Endodermal cell (in vitro differentiated cells): Measurements from ENCODE around the gene LSAMP. TPM values are rescaled to one million over a fixed set of nuclear protein-coding genes. Genes with fewer than 3 reads are reported as not detected.

ENCODE experiments used
- DNase-seq: peaks from one replicate; pipeline ENCODE4 v3.0.0-alpha.2; 2017
- H3K27ac ChIP-seq: 2 replicates; pipeline ENCODE4 v1.5.1; 2013; ENCODE audit warnings: mild to moderate bottlenecking, low read depth, low read length, moderate library complexity
- H3K27me3 ChIP-seq: 2 replicates; pipeline ENCODE4 v1.6.1; 2013; ENCODE audit warnings: mild to moderate bottlenecking, low read length, moderate library complexity; ENCODE audit not compliant: insufficient read depth, control insufficient read depth, poor library complexity, severe bottlenecking
- H3K36me3 ChIP-seq: 2 replicates; pipeline ENCODE4 v1.7.0; 2013; ENCODE audit warnings: mild to moderate bottlenecking, low read length, moderate library complexity; ENCODE audit not compliant: control insufficient read depth, insufficient read depth
- H3K4me1 ChIP-seq: one replicate; pipeline ENCODE4 v1.7.0; 2013; ENCODE audit warnings: low read length; ENCODE audit not compliant: control insufficient read depth, insufficient read depth
- H3K4me3 ChIP-seq: 2 replicates; pipeline ENCODE4 v1.5.1; 2013; ENCODE audit warnings: mild to moderate bottlenecking, low read length, moderate library complexity
- H3K9ac ChIP-seq: 2 replicates; pipeline ENCODE4 v1.6.1; 2013; ENCODE audit warnings: mild to moderate bottlenecking, low read length, moderate library complexity; ENCODE audit not compliant: poor library complexity, severe bottlenecking; ENCODE audit errors: extremely low read depth
- H3K9me3 ChIP-seq: 2 replicates; pipeline ENCODE4 v1.6.1; 2013; ENCODE audit warnings: mild to moderate bottlenecking, low read length, moderate library complexity; ENCODE audit not compliant: control insufficient read depth
- H3K27ac Mint-ChIP-seq: 2 replicates; pipeline ENCODE4 v1.8.0; 2020; ENCODE audit warnings: mixed read lengths
- H3K27me3 Mint-ChIP-seq: 2 replicates; pipeline ENCODE4 v1.8.0; 2021; ENCODE audit warnings: mild to moderate bottlenecking, mixed read lengths; ENCODE audit not compliant: insufficient read depth
- H3K36me3 Mint-ChIP-seq: 2 replicates; pipeline ENCODE4 v1.8.0; 2020; ENCODE audit warnings: low read depth, mixed read lengths
- H3K4me1 Mint-ChIP-seq: 2 replicates; pipeline ENCODE4 v1.8.0; 2020; ENCODE audit warnings: mixed read lengths
- H3K4me3 Mint-ChIP-seq: 2 replicates; pipeline ENCODE4 v1.8.0; 2020; ENCODE audit warnings: mild to moderate bottlenecking, moderate library complexity, mixed read lengths
- H3K9me3 Mint-ChIP-seq: 2 replicates; pipeline ENCODE4 v1.8.0; 2020; ENCODE audit warnings: mild to moderate bottlenecking, mixed read lengths
- WGBS, 2 experiments: methylation state at CpG; one replicate each; pipeline versions ENCODE4 v1.1.5 to v1.1.7; 2013; ENCODE audit warnings: missing lambda C conversion rate in 2 of 2, mixed read lengths in 1 of 2; ENCODE audit not compliant: insufficient coverage in 1 of 2, insufficient read length in 1 of 2; 5-methylcytosine and 5-hydroxymethylcytosine counted together
- total RNA-seq, 2 donors: library from RNA; stranded (reverse); fragmentation: NEBNext Ultra II Directional in 1 of 2; extraction: Animal tissue kit (Norgen Biotek cat#: 25700) in 1 of 2; gene quantifications; 2 replicates in 1 of 2; 3 replicates in 1 of 2; pipeline ENCODE4 v1.2.1, GENCODE V29; 2021
- TF ChIP-seq, protein P1 (sequence below): fragments of 200-600 bp; sonication (generic); conservative IDR thresholded peaks from 2 replicates; pipeline ENCODE4 v1.5.0; 2021; ENCODE audit warnings: antibody characterized with exemption, mild to moderate bottlenecking

LSAMP gene
- total RNA-seq, 2 donors from 2014 or later = 4.4 to 10.2 TPM

DNA sequence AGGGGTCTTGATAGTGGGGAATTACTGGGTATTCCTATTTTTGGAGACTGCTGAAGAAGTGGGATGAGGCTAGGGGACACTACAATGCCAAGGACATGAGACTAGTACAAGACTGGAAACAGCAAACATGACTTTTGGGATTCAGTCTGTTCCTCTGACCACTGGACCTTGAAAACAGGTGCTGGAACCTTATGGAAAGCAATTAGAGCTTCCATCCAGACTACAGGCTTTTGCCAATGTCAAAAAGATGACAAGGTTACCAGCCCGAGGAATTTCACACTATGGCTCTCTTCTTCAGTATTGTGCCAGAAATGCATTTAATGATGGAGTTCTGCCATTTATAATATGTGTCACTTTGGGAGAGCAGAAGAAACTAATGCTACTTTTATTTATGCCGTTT lies 539.4 kb downstream of the LSAMP start:
- Mint-ChIP-seq H3K27ac (no peak overlapping the region), H3K27me3 (no peaks in the 10 kb centered on the region), H3K9me3 (no peaks in the 10 kb centered on the region), H3K4me1 (no peaks in the 10 kb centered on the region), H3K4me3 (no peak overlapping the region), H3K36me3 (no peaks in the 10 kb centered on the region)
- no peaks in the 10 kb centered on the region for H3K4me1 ChIP-seq
- no peaks in the 10 kb centered on the region for H3K36me3 ChIP-seq
- TF ChIP-seq, protein P1, sequence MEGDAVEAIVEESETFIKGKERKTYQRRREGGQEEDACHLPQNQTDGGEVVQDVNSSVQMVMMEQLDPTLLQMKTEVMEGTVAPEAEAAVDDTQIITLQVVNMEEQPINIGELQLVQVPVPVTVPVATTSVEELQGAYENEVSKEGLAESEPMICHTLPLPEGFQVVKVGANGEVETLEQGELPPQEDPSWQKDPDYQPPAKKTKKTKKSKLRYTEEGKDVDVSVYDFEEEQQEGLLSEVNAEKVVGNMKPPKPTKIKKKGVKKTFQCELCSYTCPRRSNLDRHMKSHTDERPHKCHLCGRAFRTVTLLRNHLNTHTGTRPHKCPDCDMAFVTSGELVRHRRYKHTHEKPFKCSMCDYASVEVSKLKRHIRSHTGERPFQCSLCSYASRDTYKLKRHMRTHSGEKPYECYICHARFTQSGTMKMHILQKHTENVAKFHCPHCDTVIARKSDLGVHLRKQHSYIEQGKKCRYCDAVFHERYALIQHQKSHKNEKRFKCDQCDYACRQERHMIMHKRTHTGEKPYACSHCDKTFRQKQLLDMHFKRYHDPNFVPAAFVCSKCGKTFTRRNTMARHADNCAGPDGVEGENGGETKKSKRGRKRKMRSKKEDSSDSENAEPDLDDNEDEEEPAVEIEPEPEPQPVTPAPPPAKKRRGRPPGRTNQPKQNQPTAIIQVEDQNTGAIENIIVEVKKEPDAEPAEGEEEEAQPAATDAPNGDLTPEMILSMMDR = no peak
- no peaks in the 10 kb centered on the region for H3K27me3 ChIP-seq
- 97 to 100% methylated on average over 2 of the region's 2 CpGs for WGBS, 2 experiments
- no peak overlapping the region for H3K9ac ChIP-seq
- H3K4me3 ChIP-seq = no peak overlapping the region
- no peak for DNase-seq
- H3K9me3 ChIP-seq = no peaks in the 10 kb centered on the region
- no peak overlapping the region for H3K27ac ChIP-seq

DNA sequence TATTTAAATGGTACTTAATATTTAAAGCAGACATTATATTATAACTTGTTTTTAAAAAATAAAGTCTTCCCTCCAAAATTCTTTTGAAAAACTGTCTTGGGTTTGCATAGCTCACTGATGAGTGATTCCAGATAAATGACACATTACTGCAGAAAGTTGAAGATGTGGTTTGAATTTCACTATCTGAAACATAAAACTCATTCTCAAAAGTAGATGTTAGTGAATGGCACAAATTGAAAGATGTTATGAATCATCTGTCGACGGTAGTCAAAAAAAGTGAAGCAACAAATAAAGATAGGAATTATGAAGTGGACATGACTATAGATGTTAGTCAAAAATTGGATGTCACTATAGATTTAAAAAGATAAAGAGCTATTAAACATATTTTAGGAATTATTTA lies 541.4 kb downstream of the LSAMP start:
- Histone ChIP-seq H3K27ac (no peak overlapping the region), H3K36me3 (no peaks in the 10 kb centered on the region), H3K9ac (no peak overlapping the region), H3K9me3 (no peaks in the 10 kb centered on the region), H3K27me3 (no peaks in the 10 kb centered on the region), H3K4me1 (no peaks in the 10 kb centered on the region), H3K4me3 (no peak overlapping the region)
- H3K9me3 Mint-ChIP-seq = no peaks in the 10 kb centered on the region
- TF ChIP-seq, protein P1 = no peak
- H3K27ac Mint-ChIP-seq = no peak overlapping the region
- H3K4me1 Mint-ChIP-seq = peaks cover 3% of the 10 kb centered on the region
- H3K36me3 Mint-ChIP-seq = no peaks in the 10 kb centered on the region
- WGBS, 2 experiments = 94% methylated on average over 2 of the region's 2 CpGs; no CpG with 5 or more reads in 1 of the 2 experiments
- no peak for DNase-seq
- no peak overlapping the region for H3K4me3 Mint-ChIP-seq
- no peaks in the 10 kb centered on the region for H3K27me3 Mint-ChIP-seq

GRCh38 chr3:115901008-115901407 lies 544.3 kb downstream of the LSAMP start:
- no peaks in the 10 kb centered on the region for H3K4me1 ChIP-seq
- DNase-seq = no peak
- Mint-ChIP-seq H3K4me3 (no peak overlapping the region), H3K4me1 (peaks cover 6% of the 10 kb centered on the region), H3K27ac (no peak overlapping the region), H3K36me3 (no peaks in the 10 kb centered on the region), H3K9me3 (no peaks in the 10 kb centered on the region), H3K27me3 (no peaks in the 10 kb centered on the region)
- no peak overlapping the region for H3K4me3 ChIP-seq
- H3K36me3 ChIP-seq = no peaks in the 10 kb centered on the region
- TF ChIP-seq, protein P1 = no peak
- no peak overlapping the region for H3K27ac ChIP-seq
- H3K9ac ChIP-seq = no peak overlapping the region
- H3K9me3 ChIP-seq = no peaks in the 10 kb centered on the region
- H3K27me3 ChIP-seq = no peaks in the 10 kb centered on the region
